K562 (cell line): ENCODE data around the gene STRN3. TPM values are rescaled to one million over a fixed set of nuclear protein-coding genes. Genes with fewer than 3 reads are reported as not detected.
A peak's percentile ranks its signal among the peaks of the same experiment; 100 is the strongest.

Experiments used
- ATAC-seq: fragments of 200-7000 bp; cut with Tn5 transposase; 3 replicates; pipeline ENCODE4 v1.9.1; 2020; ENCODE audit warnings: moderate library complexity
- BruUV-seq: library from RNA; stranded (reverse); fragments of 400-500 nt; replicated peaks from 2 replicates; lab custom pipeline; 2021; lab: Mats Ljungman, UMichigan
- CTCF ChIA-PET: fragments of 300-600 bp; formaldehyde crosslinking; extraction: SDS; loops from one replicate; lab custom pipeline; 2021; ENCODE audit warnings: low intra/inter-chr PET ratio; lab: Yijun Ruan, JAX
- POLR2A ChIA-PET: fragments of 300-600, 350-650 bp; sonication (Branson Sonifier 250); formaldehyde crosslinking; extraction: SDS; loops from one replicate; lab custom pipeline; 2021; ENCODE audit warnings: antibody characterized with exemption, inconsistent platforms; lab: Yijun Ruan, JAX
- DNase-seq, 4 experiments: peaks; one replicate each; pipeline versions ENCODE4 v3.0.0 to v3.0.0-alpha.2; 2011 to 2018; ENCODE audit warnings: low spot score in 3 of 4, mixed read lengths in 3 of 4; ENCODE audit errors: extremely low read depth in 1 of 4
- FAIRE-seq: peaks from 2 replicates; lab custom pipeline; 2011; peaks lifted over from hg19 to GRCh38; lab: Jason Lieb, UNC
- H2AFZ ChIP-seq: 2 replicates; pipeline ENCODE4 v1.6.0; 2011; ENCODE audit warnings: low read depth, low read length, control low read depth, inconsistent platforms
- H3K27ac ChIP-seq: fragments of 200-600 bp; 3 replicates; pipeline ENCODE4 v1.8.0; 2011; ENCODE audit warnings: low read depth, mild to moderate bottlenecking, control low read depth, inconsistent platforms, low read length, moderate library complexity, mixed read lengths; ENCODE audit errors: extremely low read depth
- H3K27me3 ChIP-seq, 2 experiments: fragments of 300-600 bp in 1 of 2; 2 replicates in 1 of 2; 3 replicates in 1 of 2; pipeline versions ENCODE4 v1.6.0 to v1.8.0; 2011; ENCODE audit warnings: inconsistent platforms in 2 of 2, low read length in 2 of 2, mild to moderate bottlenecking in 1 of 2, mixed read lengths in 1 of 2, moderate library complexity in 1 of 2; ENCODE audit not compliant: control insufficient read depth in 2 of 2, insufficient read depth in 2 of 2
- H3K36me3 ChIP-seq: fragments of 300-600 bp; 3 replicates; pipeline ENCODE4 v1.8.0; 2011; ENCODE audit warnings: mild to moderate bottlenecking, low read length, inconsistent platforms; ENCODE audit not compliant: control insufficient read depth, insufficient read depth
- H3K4me1 ChIP-seq, 2 experiments: fragments of 200-600 bp in 1 of 2; replicated peaks in 1 of 2; 2 replicates in 1 of 2; 3 replicates in 1 of 2; pipeline versions ENCODE4 v1.5.1 to v1.8.0; 2011; ENCODE audit warnings: inconsistent platforms in 2 of 2, low read length in 2 of 2, mild to moderate bottlenecking in 1 of 2, mixed read lengths in 1 of 2, moderate library complexity in 1 of 2; ENCODE audit not compliant: control insufficient read depth in 2 of 2, insufficient read depth in 2 of 2
- H3K4me2 ChIP-seq: 2 replicates; pipeline ENCODE4 v1.6.1; 2011; ENCODE audit warnings: low read length, control low read depth, inconsistent platforms, mixed read lengths; ENCODE audit not compliant: insufficient read depth
- H3K4me3 ChIP-seq: fragments of 200-600 bp; sonication (generic), shearing (Covaris generic); 2 replicates; pipeline ENCODE4 v1.5.1; 2016; ENCODE audit warnings: control low read depth, inconsistent platforms
- H3K79me2 ChIP-seq: fragments of 200-600 bp; 3 replicates; pipeline ENCODE4 v1.8.0; 2011; ENCODE audit warnings: low read length, inconsistent platforms; ENCODE audit not compliant: control insufficient read depth, insufficient read depth
- H3K9ac ChIP-seq, 2 experiments: 2 replicates each; pipeline versions ENCODE4 v1.6.0 to v1.6.1; 2011; ENCODE audit warnings: low read depth in 2 of 2, low read length in 2 of 2, control low read depth in 1 of 2, inconsistent platforms in 1 of 2, mild to moderate bottlenecking in 1 of 2, mixed read lengths in 1 of 2; ENCODE audit not compliant: insufficient read depth in 1 of 2
- H3K9me1 ChIP-seq: one replicate; pipeline ENCODE4 v1.6.0; 2011; ENCODE audit warnings: inconsistent platforms, mild to moderate bottlenecking, low read length, moderate library complexity; ENCODE audit not compliant: control insufficient read depth, insufficient read depth
- H3K9me3 ChIP-seq: replicated peaks from 2 replicates; pipeline ENCODE4 v1.5.1; 2011; ENCODE audit warnings: low read depth, low read length, inconsistent platforms; ENCODE audit not compliant: control insufficient read depth, insufficient read depth
- H4K20me1 ChIP-seq: replicated peaks from 2 replicates; pipeline ENCODE4 v1.6.1; 2011; ENCODE audit warnings: low read length, inconsistent platforms, mixed read lengths; ENCODE audit not compliant: control insufficient read depth, insufficient read depth
- ZNF280B ChIP-seq: fragments of 250-450 bp; sonication (Bioruptor Pico); IDR thresholded peaks from 2 replicates; pipeline ENCODE4 v1.5.1; 2021; ENCODE audit warnings: mild to moderate bottlenecking
- ZNF316 ChIP-seq: fragments of 450-650 bp; IDR thresholded peaks from 2 replicates; pipeline ENCODE4 v1.6.1; 2016
- WGBS: fragments of 100-300 bp; shearing (Covaris generic); methylation state at CpG from one replicate; pipeline ENCODE4 v1.1.6; 2016; ENCODE audit warnings: low coverage, mixed read lengths; ENCODE audit not compliant: insufficient coverage; ENCODE audit errors: missing lambda C conversion rate; 5-methylcytosine and 5-hydroxymethylcytosine counted together
- in situ Hi-C: fragments of 300-500 bp; cut with MboI; formaldehyde crosslinking; loops from 4 replicates; pipeline ENCODE4 v1.15.0; 2018; ENCODE audit warnings: inconsistent platforms, mixed read lengths
- intact Hi-C: fragments of 100-400 bp; cut with micrococcal nuclease; formaldehyde crosslinking; loops from 2 replicates; pipeline ENCODE4 v1.14.2; 2022
- polyA plus RNA-seq, 8 experiments: library from polyadenylated mRNA; depleted of rRNA in 4 of 8; stranded (reverse) in 5 of 8; unstranded in 3 of 8; fragments of >200 nt; fragmentation: Nextera tagmentation in 2 of 8; fragmentation: Illumina TruSeq in 1 of 8; extraction: Ambion mirVana in 2 of 8; extraction: Trizol in 1 of 8; gene quantifications; 2 replicates each; pipeline versions ENCODE4 v1.2.1 to v1.2.3, GENCODE V29; 2011 to 2014; ENCODE audit warnings: inconsistent platforms in 1 of 8, missing spikeins in 1 of 8
- total RNA-seq, 7 experiments: library from RNA; depleted of rRNA in 6 of 7; stranded (reverse); fragments of >200 nt in 6 of 7; fragmentation: Illumina TruSeq in 2 of 7; extraction: Trizol in 2 of 7; gene quantifications; 2 replicates each; pipeline versions ENCODE4 v1.2.1 to v1.2.3, GENCODE V29; 2011 to 2021; ENCODE audit warnings: low replicate concordance in 1 of 7

STRN3 gene
- total and polyA plus RNA-seq, 9 of the 15 experiments (the other 6 are each of a cell fraction or from before 2014, with no cell fraction given), result 5.9 to 29.1 (median 16.0) TPM

- BruUV-seq, result no TSS peak
- no peak overlapping the region for H3K9ac ChIP-seq
- H3K4me2 ChIP-seq, result no peak overlapping the region
- no peak overlapping the region for H3K27ac ChIP-seq
- POLR2A ChIA-PET, result interaction anchor here (0.8 kb wide), 1 partner anchor 10 kb away, joined by 3 read pairs; no protein-coding TSS in a partner anchor
- H4K20me1 ChIP-seq, result 0 out of 2 replicates have a peak, but pooled peaks cover 6% of the 10 kb centered on the region
- no peak for DNase-seq
- H3K27me3 ChIP-seq, result no peaks in the 10 kb centered on the region
- FAIRE-seq, result no peak
- in situ Hi-C loops, result no loop called here
- peaks cover 97% of the 10 kb centered on the region for H3K79me2 ChIP-seq
- no peak overlapping the region for H3K4me3 ChIP-seq
- no peak for ATAC-seq
- WGBS, result 95% methylated on average over 7 of the region's 8 CpGs
- no peaks in the 10 kb centered on the region for H3K9me3 ChIP-seq
- H3K9me1 ChIP-seq, result no peaks in the 10 kb centered on the region
- peak; percentile 58 for TF ChIP-seq ZNF316
- TF ChIP-seq ZNF280B (CRISPR knock-in tag), result no peak
- TF ChIP-seq, all 486 proteins: peak for 1
- CTCF ChIA-PET, result no interaction called here
- Histone ChIP-seq H2AFZ (no peak overlapping the region), H3K4me1 (peaks cover 0 to 4% of the 10 kb centered on the region in 2 experiments; a peak in 1 of 5 replicates), H3K36me3 (peaks cover 49% of the 10 kb centered on the region)
- intact Hi-C loops, result no loop called here
Observed at GRCh38 chr14:31020834-31021575, 5.2 kb downstream of the STRN3 start.
